Ovary (tissue), 3 donors: ENCODE data around the gene AFAP1L1.

ENCODE experiments used
- EP300 ChIP-seq: sonication (generic); formaldehyde crosslinking; IDR thresholded peaks from one replicate; pipeline ENCODE4 v1.6.1; 2017; ENCODE audit warnings: antibody characterized with exemption
- POLR2A ChIP-seq: fragments of 450-650 bp; IDR thresholded peaks from one replicate; pipeline ENCODE4 v1.6.1; 2017; ENCODE audit warnings: antibody characterized with exemption, mild to moderate bottlenecking, moderate library complexity
- TF ChIP-seq, protein P1 (sequence below), 3 donors: fragments of 450-650 bp in 2 of 3; fragments of 200-600 bp in 1 of 3; IDR thresholded peaks; one replicate each; pipeline versions ENCODE4 v1.5.1 to v1.8.0; 2016 to 2022; ENCODE audit warnings: antibody characterized with exemption in 3 of 3, mild to moderate bottlenecking in 1 of 3
- donor health status: DM: no; HTN: no; CAD: no.

DNA sequence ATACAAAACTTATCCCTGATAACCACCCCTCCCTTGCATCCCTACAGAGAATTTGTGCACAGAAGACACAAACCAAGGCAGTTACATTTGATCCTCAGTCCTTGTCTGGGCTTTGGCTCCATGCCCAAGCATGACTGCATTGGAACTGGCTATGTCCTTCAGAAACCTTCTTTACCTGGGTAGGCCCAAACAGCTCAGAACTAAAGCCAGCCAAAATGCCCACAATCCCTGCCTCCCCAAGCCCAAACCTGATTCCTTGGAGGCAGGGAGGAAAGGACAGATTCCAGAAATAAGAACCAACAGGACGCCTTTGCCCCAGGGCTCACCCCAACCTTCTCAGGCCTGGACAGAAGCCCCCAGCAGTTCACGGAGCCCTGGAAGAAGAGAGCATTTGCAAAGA, 99.2 kb downstream of the AFAP1L1 start:
- TF ChIP-seq EP300: no peak
- no peak for TF ChIP-seq POLR2A
- TF ChIP-seq, protein P1, sequence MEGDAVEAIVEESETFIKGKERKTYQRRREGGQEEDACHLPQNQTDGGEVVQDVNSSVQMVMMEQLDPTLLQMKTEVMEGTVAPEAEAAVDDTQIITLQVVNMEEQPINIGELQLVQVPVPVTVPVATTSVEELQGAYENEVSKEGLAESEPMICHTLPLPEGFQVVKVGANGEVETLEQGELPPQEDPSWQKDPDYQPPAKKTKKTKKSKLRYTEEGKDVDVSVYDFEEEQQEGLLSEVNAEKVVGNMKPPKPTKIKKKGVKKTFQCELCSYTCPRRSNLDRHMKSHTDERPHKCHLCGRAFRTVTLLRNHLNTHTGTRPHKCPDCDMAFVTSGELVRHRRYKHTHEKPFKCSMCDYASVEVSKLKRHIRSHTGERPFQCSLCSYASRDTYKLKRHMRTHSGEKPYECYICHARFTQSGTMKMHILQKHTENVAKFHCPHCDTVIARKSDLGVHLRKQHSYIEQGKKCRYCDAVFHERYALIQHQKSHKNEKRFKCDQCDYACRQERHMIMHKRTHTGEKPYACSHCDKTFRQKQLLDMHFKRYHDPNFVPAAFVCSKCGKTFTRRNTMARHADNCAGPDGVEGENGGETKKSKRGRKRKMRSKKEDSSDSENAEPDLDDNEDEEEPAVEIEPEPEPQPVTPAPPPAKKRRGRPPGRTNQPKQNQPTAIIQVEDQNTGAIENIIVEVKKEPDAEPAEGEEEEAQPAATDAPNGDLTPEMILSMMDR (IDR thresholded peaks at IDR 0.05): no peak
